ENCODE results near the gene HTRA3. TPM values are rescaled to one million over a fixed set of nuclear protein-coding genes. Genes with fewer than 3 reads are reported as not detected.

Gene HTRA3
- total and polyA plus RNA-seq, 2 of the 4 experiments (the other 2 are of a cell fraction) = 1.3 to 9.5 TPM

GRCh38 chr4:8236106-8236919, 33.2 kb upstream of the HTRA3 start:
- intact Hi-C loops (cut with micrococcal nuclease) (no loop called here), dilution Hi-C loops (cut with HindIII; ENCODE audit: low sequenced_read_pairs, unreplicated experiment) (no loop called here), in situ Hi-C loops (cut with MboI; ENCODE audit: low sequenced_read_pairs) (no loop called here)
- H3K4me2 ChIP-seq (ENCODE audit: low read depth, low read length) = no peak overlapping the region
- no peak overlapping the region for H2AK5ac ChIP-seq (ENCODE audit: low read depth, low read length)
- TF ChIP-seq POLR2A (IDR thresholded peaks at IDR 0.05; ENCODE audit: low read depth, low read length) (no peak), CTCF (conservative IDR thresholded peaks at IDR 0.05; ENCODE audit: low read depth, low read length) (no peak), USF2 (IDR thresholded peaks at IDR 0.05; ENCODE audit: low read depth, low read length) (no peak), CEBPB (IDR thresholded peaks at IDR 0.05; ENCODE audit: low read depth, low read length) (no peak), BHLHE40 (IDR thresholded peaks at IDR 0.05; ENCODE audit: low read depth, low read length) (no peak), ELK1 (IDR thresholded peaks at IDR 0.05; ENCODE audit: borderline replicate concordance, low read depth, low read length) (no peak), RAD21 (IDR thresholded peaks at IDR 0.05; ENCODE audit: low read length) (no peak), SMC3 (IDR thresholded peaks at IDR 0.05; ENCODE audit: low read depth, low read length) (no peak), FOS (IDR thresholded peaks at IDR 0.05; ENCODE audit: low read depth, low read length) (no peak)
- H4K5ac ChIP-seq (ENCODE audit: low read depth, low read length) = no peak overlapping the region
- H4K20me1 ChIP-seq (ENCODE audit: insufficient read depth, low read length) = no peaks in the 10 kb centered on the region; the same call in 1 of the 2 replicates
- H2BK120ac ChIP-seq (ENCODE audit: low read depth, low read length) = no peak overlapping the region
- ChIA-PET CTCF (interaction anchor here (1.4 kb wide), 1 partner anchor 60 kb away, joined by 5 read pairs; no protein-coding TSS in a partner anchor), POLR2A (ENCODE audit: unreplicated experiment) (no interaction called here)
- H2BK15ac ChIP-seq (ENCODE audit: low read depth, low read length) = no peak overlapping the region
- no peak overlapping the region for H3K18ac ChIP-seq (ENCODE audit: low read depth, low read length)
- no peak overlapping the region for H2AK9ac ChIP-seq (replicated peaks; ENCODE audit: low read depth, low read length, poor library complexity)
- H3K4me1 ChIP-seq (ENCODE audit: control insufficient read depth, insufficient read depth, low read length) = no peaks in the 10 kb centered on the region
- H3K4me3 ChIP-seq (ENCODE audit: insufficient read depth, low read depth, low read length) = no peak overlapping the region
- H3K9me3 ChIP-seq (ENCODE audit: control insufficient read depth, insufficient read depth, low read length) = no peaks in the 10 kb centered on the region
- H3K27me3 ChIP-seq (ENCODE audit: control insufficient read depth, insufficient read depth, low read length) = no peaks in the 10 kb centered on the region; the same call in 1 of the 2 replicates
- no TSS peak for BruUV-seq (replicated peaks)
- WGBS, 2 experiments (ENCODE audit: extremely low coverage in 2 of 2, insufficient read length in 1 of 2) = 77% methylated on average over 17 of the region's 24 CpGs; no CpG with 5 or more reads in 1 of the 2 experiments
- H4K8ac ChIP-seq (ENCODE audit: low read depth in 2 of 2, low read length in 2 of 2) = no peak overlapping the region
- DNase-seq (no peak), ATAC-seq (ENCODE audit: low read depth) (peak; percentile 24; the same call in 1 of the 2 replicates)
- H3K9ac ChIP-seq (ENCODE audit: low read depth, low read length) = no peak overlapping the region
- no peak overlapping the region for H2AFZ ChIP-seq (replicated peaks; ENCODE audit: low read length, poor library complexity)
- no peak overlapping the region for H3K27ac ChIP-seq (ENCODE audit: insufficient read depth, low read length)
- H3K14ac ChIP-seq (replicated peaks; ENCODE audit: low read depth, low read length) = no peak overlapping the region
- no peak overlapping the region for H2BK5ac ChIP-seq (ENCODE audit: low read depth, low read length, poor library complexity, severe bottlenecking)
- H3K9me1 ChIP-seq (ENCODE audit: insufficient read depth, low read length) = 0 out of 2 replicates have a peak, but pooled peaks cover 1% of the 10 kb centered on the region
- no peak overlapping the region for H3K4ac ChIP-seq (ENCODE audit: low read depth, low read length)
- no peak overlapping the region for H3K23ac ChIP-seq (ENCODE audit: low read depth, low read length)
- no peaks in the 10 kb centered on the region for H3K36me3 ChIP-seq (ENCODE audit: control insufficient read depth, insufficient read depth, low read length)
- no peak overlapping the region for H3K56ac ChIP-seq (ENCODE audit: extremely low read depth, insufficient read depth, low read length)
- H4K91ac ChIP-seq (ENCODE audit: insufficient read depth, low read depth, low read length) = no peak overlapping the region
- H2BK20ac ChIP-seq (ENCODE audit: low read depth, low read length) = no peak overlapping the region
- no peaks in the 10 kb centered on the region for H3K79me1 ChIP-seq (ENCODE audit: low read depth in 1 of 2, low read length in 2 of 2)

Data from IMR-90 (cell line).